Gastroesophageal sphincter (tissue), 3 donors: Measurements from ENCODE around the gene EIF1AY.

Source experiments
- CTCF ChIP-seq, 4 experiments: fragments of 200-600 bp in 2 of 4; fragments of 450-650 bp in 2 of 4; sonication (generic) in 1 of 4; IDR thresholded peaks; one replicate each; pipeline ENCODE4 v1.5.1; 2017 to 2019; ENCODE audit warnings: antibody characterized with exemption in 4 of 4, mild to moderate bottlenecking in 2 of 4, moderate library complexity in 2 of 4
- EP300 ChIP-seq: sonication (generic); formaldehyde crosslinking; IDR thresholded peaks from one replicate; pipeline ENCODE4 v1.6.1; 2017; ENCODE audit warnings: antibody characterized with exemption, mild to moderate bottlenecking
- POLR2A ChIP-seq, 2 donors: fragments of 450-650 bp; IDR thresholded peaks; one replicate each; pipeline ENCODE4 v1.6.1; 2017; ENCODE audit warnings: antibody characterized with exemption in 2 of 2, mild to moderate bottlenecking in 2 of 2, moderate library complexity in 1 of 2

GRCh38 chrY:20586161-20586560, 10.6 kb downstream of the EIF1AY start:
- TF ChIP-seq CTCF (IDR thresholded peaks at IDR 0.05) = no peak
- TF ChIP-seq POLR2A (IDR thresholded peaks at IDR 0.05) = no peak
- no peak for TF ChIP-seq EP300
